Measurements from ENCODE around the gene TEX47.

TEX47 gene

GRCh38 chr7:88795553-88795952, at the start of gene TEX47:
TEX47 (minus strand) TSS chr7:88795737; CDS start chr7:88794942, 795 bp downstream.
- DNase-seq = no peak

- no peak for DNase-seq
Observed at GRCh38 chr7:88845091-88845490, 49.6 kb upstream of the TEX47 start.

- no peak for DNase-seq
Observed at GRCh38 chr7:88842201-88842600, 46.7 kb upstream of the TEX47 start.

- DNase-seq = no peak
Observed at GRCh38 chr7:88835147-88835728, 39.7 kb upstream of the TEX47 start.

GRCh38 chr7:88826222-88826621, 30.7 kb upstream of the TEX47 start:
- no peak for DNase-seq

- DNase-seq = no peak
Observed at GRCh38 chr7:88818552-88818951, 23.0 kb upstream of the TEX47 start.

GRCh38 chr7:88806280-88807037, 10.9 kb upstream of the TEX47 start:
- DNase-seq = no peak

GRCh38 chr7:88801046-88801445, 5.5 kb upstream of the TEX47 start:
- DNase-seq = no peak

- DNase-seq = no peak
Observed at GRCh38 chr7:88792361-88792760, 3.2 kb downstream of the TEX47 start.

- DNase-seq = no peak
Observed at GRCh38 chr7:88791891-88792290, 3.6 kb downstream of the TEX47 start.

- no peak for DNase-seq
Observed at GRCh38 chr7:88789480-88790064, 6.0 kb downstream of the TEX47 start.

- DNase-seq = no peak
Observed at GRCh38 chr7:88787777-88788176, 7.8 kb downstream of the TEX47 start.

- no peak for DNase-seq
Observed at GRCh38 chr7:88775838-88776237, 19.7 kb downstream of the TEX47 start.

GRCh38 chr7:88772776-88773175, 22.8 kb downstream of the TEX47 start:
- no peak for DNase-seq

GRCh38 chr7:88771417-88771816, 24.1 kb downstream of the TEX47 start:
- no peak for DNase-seq

GRCh38 chr7:88761779-88762178, 33.8 kb downstream of the TEX47 start:
- no peak for DNase-seq

- DNase-seq = no peak
Observed at GRCh38 chr7:88760136-88760515, 35.4 kb downstream of the TEX47 start.

- DNase-seq = peak in 1 of 2 experiments; percentile 1
Observed at GRCh38 chr7:88759230-88760135, 36.1 kb downstream of the TEX47 start, which contains the start of gene ZNF804B. ZNF804B (plus strand) TSS chr7:88759700; CDS start chr7:88759977, 277 bp downstream.

GRCh38 chr7:88758381-88759229, 36.9 kb downstream of the TEX47 start:
- no peak for DNase-seq

GRCh38 chr7:88757371-88757770, 38.2 kb downstream of the TEX47 start:
- DNase-seq = no peak

- no peak for DNase-seq
Observed at GRCh38 chr7:88756802-88757201, 38.7 kb downstream of the TEX47 start.

GRCh38 chr7:88746126-88746525, 49.4 kb downstream of the TEX47 start:
- no peak for DNase-seq

Measured in stimulated activated CD4-positive, alpha-beta T cell treated with anti-CD3 and anti-CD28 coated beads, Interleukin-4, amount 100 ng/mL, for 4 hours (primary cell).